ENCODE results near the gene KLK2. TPM values are rescaled to one million over a fixed set of nuclear protein-coding genes. Genes with fewer than 3 reads are reported as not detected.

The KLK2 gene
- total RNA-seq, 1 donor from 2014 or later, result not detected

DNA sequence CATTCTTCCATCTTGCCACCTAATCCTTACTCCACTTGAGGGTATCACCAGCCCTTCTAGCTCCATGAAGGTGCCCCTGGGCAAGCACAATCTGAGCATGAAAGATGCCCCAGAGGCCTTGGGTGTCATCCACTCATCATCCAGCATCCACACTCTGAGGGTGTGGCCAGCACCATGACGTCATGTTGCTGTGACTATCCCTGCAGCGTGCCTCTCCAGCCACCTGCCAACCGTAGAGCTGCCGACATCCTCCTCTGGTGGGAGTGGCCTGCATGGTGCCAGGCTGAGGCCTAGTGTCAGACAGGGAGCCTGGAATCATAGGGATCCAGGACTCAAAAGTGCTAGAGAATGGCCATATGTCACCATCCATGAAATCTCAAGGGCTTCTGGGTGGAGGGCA, 21.6 kb upstream of the KLK2 start:
- peaks cover 74% of the 10 kb centered on the region for H3K27me3 Mint-ChIP-seq (ENCODE audit: low read depth)
- no peak overlapping the region for H3K27ac Mint-ChIP-seq (ENCODE audit: unreplicated experiment)
- TF ChIP-seq, protein P1, sequence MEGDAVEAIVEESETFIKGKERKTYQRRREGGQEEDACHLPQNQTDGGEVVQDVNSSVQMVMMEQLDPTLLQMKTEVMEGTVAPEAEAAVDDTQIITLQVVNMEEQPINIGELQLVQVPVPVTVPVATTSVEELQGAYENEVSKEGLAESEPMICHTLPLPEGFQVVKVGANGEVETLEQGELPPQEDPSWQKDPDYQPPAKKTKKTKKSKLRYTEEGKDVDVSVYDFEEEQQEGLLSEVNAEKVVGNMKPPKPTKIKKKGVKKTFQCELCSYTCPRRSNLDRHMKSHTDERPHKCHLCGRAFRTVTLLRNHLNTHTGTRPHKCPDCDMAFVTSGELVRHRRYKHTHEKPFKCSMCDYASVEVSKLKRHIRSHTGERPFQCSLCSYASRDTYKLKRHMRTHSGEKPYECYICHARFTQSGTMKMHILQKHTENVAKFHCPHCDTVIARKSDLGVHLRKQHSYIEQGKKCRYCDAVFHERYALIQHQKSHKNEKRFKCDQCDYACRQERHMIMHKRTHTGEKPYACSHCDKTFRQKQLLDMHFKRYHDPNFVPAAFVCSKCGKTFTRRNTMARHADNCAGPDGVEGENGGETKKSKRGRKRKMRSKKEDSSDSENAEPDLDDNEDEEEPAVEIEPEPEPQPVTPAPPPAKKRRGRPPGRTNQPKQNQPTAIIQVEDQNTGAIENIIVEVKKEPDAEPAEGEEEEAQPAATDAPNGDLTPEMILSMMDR (conservative IDR thresholded peaks at IDR 0.05), result no peak
- no peaks in the 10 kb centered on the region for H3K36me3 Mint-ChIP-seq (ENCODE audit: low read depth)
- H3K9me3 Mint-ChIP-seq, result no peaks in the 10 kb centered on the region
- no peak overlapping the region for H3K4me3 Mint-ChIP-seq
- no peaks in the 10 kb centered on the region for H3K4me1 Mint-ChIP-seq
- DNase-seq (ENCODE audit: low read depth, low spot score), result no peak

DNA sequence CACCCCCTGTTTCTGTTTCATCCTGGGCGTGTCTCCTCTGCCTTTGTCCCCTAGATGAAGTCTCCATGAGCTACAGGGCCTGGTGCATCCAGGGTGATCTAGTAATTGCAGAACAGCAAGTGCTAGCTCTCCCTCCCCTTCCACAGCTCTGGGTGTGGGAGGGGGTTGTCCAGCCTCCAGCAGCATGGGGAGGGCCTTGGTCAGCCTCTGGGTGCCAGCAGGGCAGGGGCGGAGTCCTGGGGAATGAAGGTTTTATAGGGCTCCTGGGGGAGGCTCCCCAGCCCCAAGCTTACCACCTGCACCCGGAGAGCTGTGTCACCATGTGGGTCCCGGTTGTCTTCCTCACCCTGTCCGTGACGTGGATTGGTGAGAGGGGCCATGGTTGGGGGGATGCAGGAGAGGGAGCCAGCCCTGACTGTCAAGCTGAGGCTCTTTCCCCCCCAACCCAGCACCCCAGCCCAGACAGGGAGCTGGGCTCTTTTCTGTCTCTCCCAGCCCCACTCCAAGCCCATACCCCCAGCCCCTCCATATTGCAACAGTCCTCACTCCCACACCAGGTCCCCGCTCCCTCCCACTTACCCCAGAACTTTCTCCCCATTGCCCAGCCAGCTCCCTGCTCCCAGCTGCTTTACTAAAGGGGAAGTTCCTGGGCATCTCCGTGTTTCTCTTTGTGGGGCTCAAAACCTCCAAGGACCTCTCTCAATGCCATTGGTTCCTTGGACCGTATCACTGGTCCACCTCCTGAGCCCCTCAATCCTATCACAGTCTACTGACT, 18.4 kb upstream of the KLK2 start, which contains the start of gene KLK3:
TSS of gene KLK3 (plus strand) at position 280 of the 775 bp plus-strand sequence. CDS start at position 321, 41 bp downstream.
- H3K27me3 Mint-ChIP-seq (ENCODE audit: low read depth), result peaks cover 81% of the 10 kb centered on the region
- H3K36me3 Mint-ChIP-seq (ENCODE audit: low read depth), result no peaks in the 10 kb centered on the region
- H3K27ac Mint-ChIP-seq (ENCODE audit: unreplicated experiment), result no peak within 1 kb of the TSS

DNA sequence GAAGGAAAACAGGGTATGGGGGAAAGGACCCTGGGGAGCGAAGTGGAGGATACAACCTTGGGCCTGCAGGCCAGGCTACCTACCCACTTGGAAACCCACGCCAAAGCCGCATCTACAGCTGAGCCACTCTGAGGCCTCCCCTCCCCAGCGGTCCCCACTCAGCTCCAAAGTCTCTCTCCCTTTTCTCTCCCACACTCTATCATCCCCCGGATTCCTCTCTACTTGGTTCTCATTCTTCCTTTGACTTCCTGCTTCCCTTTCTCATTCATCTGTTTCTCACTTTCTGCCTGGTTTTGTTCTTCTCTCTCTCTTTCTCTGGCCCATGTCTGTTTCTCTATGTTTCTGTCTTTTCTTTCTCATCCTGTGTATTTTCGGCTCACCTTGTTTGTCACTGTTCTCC, 15.9 kb upstream of the KLK2 start:
- Mint-ChIP-seq H3K36me3 (ENCODE audit: low read depth) (no peaks in the 10 kb centered on the region), H3K4me3 (no peak overlapping the region), H3K27ac (ENCODE audit: unreplicated experiment) (no peak overlapping the region), H3K4me1 (no peaks in the 10 kb centered on the region), H3K27me3 (ENCODE audit: low read depth) (peaks cover 80% of the 10 kb centered on the region), H3K9me3 (no peaks in the 10 kb centered on the region)
- TF ChIP-seq, protein P1 (conservative IDR thresholded peaks at IDR 0.05), result no peak
- no peak for DNase-seq (ENCODE audit: low read depth, low spot score)

More for the DNA sequence above, 18.4 kb upstream of the KLK2 start, which contains the start of gene KLK3:
- DNase-seq (ENCODE audit: low read depth, low spot score), result no peak
- no peak within 1 kb of the TSS for H3K4me3 Mint-ChIP-seq
- TF ChIP-seq, protein P1 (conservative IDR thresholded peaks at IDR 0.05), result no peak
- no peaks in the 10 kb centered on the region for H3K9me3 Mint-ChIP-seq
- H3K4me1 Mint-ChIP-seq, result no peaks in the 10 kb centered on the region

DNA sequence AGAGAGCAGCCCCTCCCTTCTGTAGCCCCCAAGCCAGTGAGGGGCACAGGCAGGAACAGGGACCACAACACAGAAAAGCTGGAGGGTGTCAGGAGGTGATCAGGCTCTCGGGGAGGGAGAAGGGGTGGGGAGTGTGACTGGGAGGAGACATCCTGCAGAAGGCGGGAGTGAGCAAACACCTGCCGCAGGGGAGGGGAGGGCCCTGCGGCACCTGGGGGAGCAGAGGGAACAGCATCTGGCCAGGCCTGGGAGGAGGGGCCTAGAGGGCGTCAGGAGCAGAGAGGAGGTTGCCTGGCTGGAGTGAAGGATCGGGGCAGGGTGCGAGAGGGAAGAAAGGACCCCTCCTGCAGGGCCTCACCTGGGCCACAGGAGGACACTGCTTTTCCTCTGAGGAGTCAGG, 14.4 kb upstream of the KLK2 start:
- no peak for DNase-seq (ENCODE audit: low read depth, low spot score)
- peaks cover 85% of the 10 kb centered on the region for H3K27me3 Mint-ChIP-seq (ENCODE audit: low read depth)
- no peak overlapping the region for H3K4me3 Mint-ChIP-seq
- no peak overlapping the region for H3K27ac Mint-ChIP-seq (ENCODE audit: unreplicated experiment)
- no peaks in the 10 kb centered on the region for H3K9me3 Mint-ChIP-seq
- H3K4me1 Mint-ChIP-seq, result no peaks in the 10 kb centered on the region
- no peaks in the 10 kb centered on the region for H3K36me3 Mint-ChIP-seq (ENCODE audit: low read depth)
- TF ChIP-seq, protein P1 (conservative IDR thresholded peaks at IDR 0.05), result no peak

DNA sequence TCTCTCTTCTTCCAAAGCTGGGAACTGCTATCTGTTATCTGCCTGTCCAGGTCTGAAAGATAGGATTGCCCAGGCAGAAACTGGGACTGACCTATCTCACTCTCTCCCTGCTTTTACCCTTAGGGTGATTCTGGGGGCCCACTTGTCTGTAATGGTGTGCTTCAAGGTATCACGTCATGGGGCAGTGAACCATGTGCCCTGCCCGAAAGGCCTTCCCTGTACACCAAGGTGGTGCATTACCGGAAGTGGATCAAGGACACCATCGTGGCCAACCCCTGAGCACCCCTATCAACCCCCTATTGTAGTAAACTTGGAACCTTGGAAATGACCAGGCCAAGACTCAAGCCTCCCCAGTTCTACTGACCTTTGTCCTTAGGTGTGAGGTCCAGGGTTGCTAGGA, 13.4 kb upstream of the KLK2 start:
- no peaks in the 10 kb centered on the region for H3K4me1 Mint-ChIP-seq
- H3K27me3 Mint-ChIP-seq (ENCODE audit: low read depth), result peaks cover 87% of the 10 kb centered on the region
- H3K4me3 Mint-ChIP-seq, result no peak overlapping the region
- TF ChIP-seq, protein P1 (conservative IDR thresholded peaks at IDR 0.05), result no peak
- H3K36me3 Mint-ChIP-seq (ENCODE audit: low read depth), result no peaks in the 10 kb centered on the region
- no peak overlapping the region for H3K27ac Mint-ChIP-seq (ENCODE audit: unreplicated experiment)
- H3K9me3 Mint-ChIP-seq, result no peaks in the 10 kb centered on the region
- no peak for DNase-seq (ENCODE audit: low read depth, low spot score)

All from neural crest cell (in vitro differentiated cells).